ENCODE data around the gene KRTAP10-9.

- TF ChIP-seq CTCF (IDR thresholded peaks at IDR 0.05; ENCODE audit: insufficient read depth, low read depth, low read length): no peak
- no peak for TF ChIP-seq EZH2 (IDR thresholded peaks at IDR 0.05; ENCODE audit: insufficient read depth, low read length)
Observed at GRCh38 chr21:44614161-44614631, 12.7 kb upstream of the KRTAP10-9 start.

Measured in astrocyte (in vitro differentiated cells and primary cell).